Endothelial cell (in vitro differentiated cells): ENCODE results near the gene BCAN. TPM values are rescaled to one million over a fixed set of nuclear protein-coding genes. Genes with fewer than 3 reads are reported as not detected.
A peak's percentile ranks its signal among the peaks of the same experiment; 100 is the strongest.

Source experiments
- DNase-seq: peaks from one replicate; pipeline ENCODE4 v3.0.0; 2021; ENCODE audit warnings: low spot score
- H3K27ac Mint-ChIP-seq: one replicate; pipeline ENCODE4 v1.8.0; 2021; ENCODE audit warnings: mixed read lengths, inconsistent platforms; ENCODE audit not compliant: unreplicated experiment
- H3K27me3 Mint-ChIP-seq: one replicate; pipeline ENCODE4 v1.8.0; 2021; ENCODE audit warnings: mild to moderate bottlenecking, moderate library complexity, mixed read lengths, inconsistent platforms; ENCODE audit not compliant: unreplicated experiment
- H3K36me3 Mint-ChIP-seq: one replicate; pipeline ENCODE4 v1.8.0; 2021; ENCODE audit warnings: mild to moderate bottlenecking, low read depth, mixed read lengths, inconsistent platforms; ENCODE audit not compliant: unreplicated experiment
- H3K4me1 Mint-ChIP-seq: one replicate; pipeline ENCODE4 v1.8.0; 2021; ENCODE audit warnings: mild to moderate bottlenecking, mixed read lengths, inconsistent platforms; ENCODE audit not compliant: unreplicated experiment
- H3K4me3 Mint-ChIP-seq: one replicate; pipeline ENCODE4 v1.8.0; 2021; ENCODE audit warnings: mild to moderate bottlenecking, mixed read lengths, inconsistent platforms; ENCODE audit not compliant: unreplicated experiment
- H3K9me3 Mint-ChIP-seq: one replicate; pipeline ENCODE4 v1.8.0; 2021; ENCODE audit warnings: mixed read lengths, inconsistent platforms; ENCODE audit not compliant: unreplicated experiment
- CTCF ChIP-seq: fragments of 200-600 bp; sonication (generic); IDR thresholded peaks from one replicate; pipeline ENCODE4 v1.5.0; 2021; ENCODE audit warnings: antibody characterized with exemption; ENCODE audit not compliant: unreplicated experiment
- total RNA-seq: library from RNA; stranded (reverse); fragmentation: NEBNext Ultra II Directional; extraction: Animal tissue kit (Norgen Biotek cat#: 25700); gene quantifications from one replicate; pipeline ENCODE4 v1.2.1, GENCODE V29; 2021; ENCODE audit not compliant: unreplicated experiment

Gene BCAN
- total RNA-seq, 1 donor from 2014 or later, result 0.46 TPM

- Mint-ChIP-seq H3K4me3 (no peak overlapping the region), H3K27ac (no peak overlapping the region), H3K27me3 (peaks cover 3% of the 10 kb centered on the region), H3K4me1 (peaks cover 28% of the 10 kb centered on the region), H3K36me3 (no peaks in the 10 kb centered on the region), H3K9me3 (no peaks in the 10 kb centered on the region)
- no peak for TF ChIP-seq CTCF
- DNase-seq, result peak; percentile 36
Measured at GRCh38 chr1:156616463-156616862, 25.5 kb upstream of the BCAN start.

GRCh38 chr1:156618853-156619581 is 22.9 kb upstream of the BCAN start, which contains the start of gene HAPLN2:
TSS of gene HAPLN2 (plus strand) at chr1:156619415. CDS start at chr1:156623491, 4,076 bp downstream.
- H3K4me1 Mint-ChIP-seq, result peaks cover 26% of the 10 kb centered on the region
- no peaks in the 10 kb centered on the region for H3K9me3 Mint-ChIP-seq
- peaks cover 9% of the 10 kb centered on the region for H3K27me3 Mint-ChIP-seq
- TF ChIP-seq CTCF, result no peak
- peaks cover 5% of the 10 kb centered on the region for H3K36me3 Mint-ChIP-seq
- no peak within 1 kb of the TSS for H3K4me3 Mint-ChIP-seq
- H3K27ac Mint-ChIP-seq, result no peak within 1 kb of the TSS
- peak; percentile 73 for DNase-seq

DNA sequence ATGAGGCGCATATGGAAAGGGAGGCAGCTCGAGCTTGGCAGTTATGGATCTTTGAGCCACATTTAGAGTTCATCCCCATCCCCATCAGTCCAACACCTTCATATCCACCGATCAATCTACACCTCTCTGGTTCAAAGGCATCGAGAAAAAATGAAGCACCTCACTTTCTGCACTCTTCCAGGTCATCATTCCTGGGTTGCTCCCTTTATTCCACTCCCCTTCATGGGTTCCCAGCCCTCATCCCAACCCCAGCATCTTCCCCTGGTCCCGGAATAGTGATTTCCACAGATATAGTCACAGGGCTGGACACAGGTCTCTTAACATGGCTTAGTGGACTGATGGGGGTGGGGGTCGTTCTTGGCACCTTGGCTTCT is 22.3 kb upstream of the BCAN start:
- no peak for TF ChIP-seq CTCF
- Mint-ChIP-seq H3K4me3 (no peak overlapping the region), H3K27ac (no peak overlapping the region), H3K27me3 (peaks cover 9% of the 10 kb centered on the region), H3K9me3 (no peaks in the 10 kb centered on the region), H3K4me1 (peaks cover 26% of the 10 kb centered on the region), H3K36me3 (peaks cover 5% of the 10 kb centered on the region)
- DNase-seq, result no peak

GRCh38 chr1:156622581-156623297 is 19.2 kb upstream of the BCAN start:
- peaks cover 12% of the 10 kb centered on the region for H3K27me3 Mint-ChIP-seq
- peaks cover 24% of the 10 kb centered on the region for H3K4me1 Mint-ChIP-seq
- no peak for DNase-seq
- TF ChIP-seq CTCF, result no peak
- peaks cover 5% of the 10 kb centered on the region for H3K36me3 Mint-ChIP-seq
- peak overlapping the region; percentile 3 for H3K27ac Mint-ChIP-seq
- H3K4me3 Mint-ChIP-seq, result peak overlapping the region; percentile 86
- H3K9me3 Mint-ChIP-seq, result no peaks in the 10 kb centered on the region
